Stromal cell of bone marrow (primary cell): ENCODE measurements around the gene CCNI.
"Not testable (repeated sequence)": the region's sequence is repeated elsewhere in the genome, so short reads cannot be mapped to it uniquely, and the experiment has no call there.

Experiments used
- DNase-seq: peaks from one replicate; pipeline ENCODE4 v3.0.0-alpha.2; 2012; ENCODE audit warnings: low read depth

Gene CCNI

GRCh38 chr4:77040270-77040669 lies 35.5 kb downstream of the CCNI start:
- DNase-seq: no peak

- no peak for DNase-seq
These were observed 36.0 kb downstream of the CCNI start for GRCh38 chr4:77039796-77040195.

GRCh38 chr4:77037736-77038135 lies 38.1 kb downstream of the CCNI start:
- no peak for DNase-seq

- not testable (repeated sequence) for DNase-seq
These were observed 38.6 kb downstream of the CCNI start for GRCh38 chr4:77037168-77037567.

GRCh38 chr4:77036206-77036605 lies 39.6 kb downstream of the CCNI start:
- DNase-seq: peak; percentile 80

GRCh38 chr4:77035153-77035552 lies 40.6 kb downstream of the CCNI start:
- no peak for DNase-seq

- DNase-seq: no peak
These were observed 44.2 kb downstream of the CCNI start for GRCh38 chr4:77031544-77031943.

GRCh38 chr4:77029757-77030156 lies 46.0 kb downstream of the CCNI start:
- not testable (repeated sequence) for DNase-seq

GRCh38 chr4:77028246-77028645 lies 47.5 kb downstream of the CCNI start:
- no peak for DNase-seq

GRCh38 chr4:77026322-77026704 lies 49.5 kb downstream of the CCNI start:
- DNase-seq: no peak

GRCh38 chr4:77025643-77026321 lies 50.0 kb downstream of the CCNI start:
- DNase-seq: peak; percentile 65

GRCh38 chr4:77023920-77024319 lies 51.9 kb downstream of the CCNI start:
- DNase-seq: no peak

GRCh38 chr4:77022560-77023179 lies 53.1 kb downstream of the CCNI start:
- no peak for DNase-seq

GRCh38 chr4:77021614-77022089 lies 54.1 kb downstream of the CCNI start:
- no peak for DNase-seq

GRCh38 chr4:77020017-77020416 lies 55.8 kb downstream of the CCNI start:
- no peak for DNase-seq

GRCh38 chr4:77015390-77015789 lies 60.4 kb downstream of the CCNI start:
- no peak for DNase-seq

GRCh38 chr4:77014256-77014655 lies 61.5 kb downstream of the CCNI start:
- DNase-seq: no peak

GRCh38 chr4:77012726-77013125 lies 63.1 kb downstream of the CCNI start:
- DNase-seq: no peak

- peak; percentile 30 for DNase-seq
These were observed 64.9 kb downstream of the CCNI start for GRCh38 chr4:77010841-77011354.

- no peak for DNase-seq
These were observed 66.2 kb downstream of the CCNI start for GRCh38 chr4:77009511-77010115.

- DNase-seq: peak; percentile 54
These were observed 68.2 kb downstream of the CCNI start for GRCh38 chr4:77007358-77008230.

GRCh38 chr4:77006753-77007353 lies 68.9 kb downstream of the CCNI start:
- DNase-seq: no peak
